HG02884 (cell line): Measurements from ENCODE around the gene EPHA10.
"Not testable (repeated sequence)": the region's sequence is repeated elsewhere in the genome, so short reads cannot be mapped to it uniquely, and the experiment has no call there.

Source experiments
- ATAC-seq: cut with Tn5 transposase; IDR thresholded peaks from one replicate; pipeline ENCODE4 v1.9.1; 2021; ENCODE audit warnings: mild to moderate bottlenecking, moderate library complexity; ENCODE audit not compliant: unreplicated experiment

EPHA10 gene

DNA sequence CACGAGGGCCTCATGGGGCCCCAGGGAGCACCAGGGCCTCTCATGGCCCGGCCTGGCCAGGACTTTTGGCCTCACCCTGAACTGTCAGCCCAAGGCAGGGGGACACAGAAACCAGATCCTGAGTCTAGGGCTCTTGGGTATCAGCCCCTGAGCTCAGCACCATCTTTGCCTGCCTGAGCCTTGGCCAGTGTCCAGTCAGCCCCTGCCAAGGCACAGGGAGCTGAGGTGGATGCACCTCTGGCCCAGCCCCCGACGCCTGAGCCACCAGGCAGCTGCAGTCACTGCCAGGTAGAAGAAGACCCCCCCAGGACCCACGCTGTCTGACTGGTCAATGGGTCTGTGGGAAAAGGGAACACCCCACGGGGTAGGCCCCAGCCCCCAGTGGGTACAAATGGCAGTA lies 47.3 kb downstream of the EPHA10 start:
- no peak for ATAC-seq

- no peak for ATAC-seq
Observed at GRCh38 chr1:37716321-37716720, 48.6 kb downstream of the EPHA10 start.

DNA sequence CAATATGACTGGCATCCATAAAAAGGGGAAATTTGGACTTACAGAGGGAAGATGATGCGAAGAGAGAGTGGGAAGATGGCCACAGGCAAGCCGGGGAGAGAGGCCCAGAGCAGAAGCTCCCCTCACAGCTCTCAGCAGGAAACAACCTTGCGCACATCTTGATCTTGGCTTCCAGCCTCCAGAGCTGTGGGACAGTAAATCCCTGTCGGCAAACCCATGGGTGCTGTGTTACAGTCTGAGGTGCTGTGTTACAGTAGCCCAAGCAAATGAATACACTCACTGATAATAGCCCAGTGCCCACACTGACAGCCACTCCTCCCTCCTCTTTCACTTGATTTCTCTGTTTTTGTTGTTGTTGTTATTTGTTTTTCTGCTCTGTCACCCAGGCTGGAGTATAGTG lies 50.2 kb downstream of the EPHA10 start:
- no peak for ATAC-seq

DNA sequence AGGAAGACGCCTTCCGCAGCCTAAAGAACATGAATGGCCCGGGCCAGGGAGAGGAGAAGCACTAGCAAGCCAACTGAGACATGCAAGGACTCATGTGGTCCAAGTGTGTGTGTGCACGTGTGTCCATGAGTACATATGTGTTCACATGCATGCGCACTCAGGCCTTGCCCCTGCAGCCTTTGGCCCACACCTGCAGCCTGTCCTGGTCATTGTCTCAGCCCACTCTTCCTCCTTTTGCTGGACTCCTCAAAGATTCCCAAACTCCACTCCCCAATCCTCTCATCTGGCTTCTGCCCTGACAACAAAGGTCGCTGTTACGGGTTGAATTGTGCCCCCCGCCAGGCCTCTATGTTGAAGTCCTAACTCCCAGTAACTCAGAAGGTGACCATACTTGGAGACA lies 50.7 kb downstream of the EPHA10 start:
- ATAC-seq = no peak

DNA sequence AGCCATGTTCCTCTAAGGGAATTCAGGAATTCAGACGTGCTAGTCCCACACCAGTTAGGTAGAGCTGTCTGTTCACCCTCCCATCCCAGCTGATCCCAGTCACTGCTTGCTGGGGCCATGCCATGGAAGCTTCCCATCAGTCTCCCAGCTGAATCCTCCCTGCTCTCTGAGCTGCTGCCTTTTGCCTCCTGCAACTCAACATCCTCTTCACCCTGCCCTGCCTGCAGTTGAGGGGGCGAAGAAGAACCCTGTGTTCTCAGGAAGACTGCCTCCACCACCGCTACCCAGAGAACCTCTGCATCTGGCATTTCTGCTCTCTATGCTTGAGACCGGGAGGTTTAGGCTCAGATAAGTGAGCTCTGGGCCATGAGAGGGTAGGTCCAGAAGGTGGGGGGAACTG lies 56.4 kb downstream of the EPHA10 start:
- ATAC-seq = no peak

DNA sequence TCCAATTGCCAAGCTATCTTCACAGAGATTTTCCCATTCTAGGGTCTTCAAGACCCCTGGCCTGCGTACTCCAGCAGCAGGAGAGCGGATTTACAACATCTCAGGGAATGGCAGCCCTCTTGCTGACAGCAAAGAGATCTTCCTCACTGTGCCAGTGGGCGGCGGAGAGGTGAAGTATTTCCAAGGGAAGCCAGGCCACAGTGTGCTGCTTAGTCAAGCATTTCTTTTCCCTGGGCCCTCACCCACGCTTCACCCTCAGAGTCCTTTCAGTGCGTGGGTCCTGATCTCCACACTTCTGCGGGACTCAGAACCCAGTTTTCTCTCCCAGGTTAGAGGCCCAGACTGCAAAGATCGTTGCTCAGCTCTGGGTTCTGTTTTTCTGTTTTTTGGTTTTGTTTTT lies 59.5 kb downstream of the EPHA10 start:
- no peak for ATAC-seq

DNA sequence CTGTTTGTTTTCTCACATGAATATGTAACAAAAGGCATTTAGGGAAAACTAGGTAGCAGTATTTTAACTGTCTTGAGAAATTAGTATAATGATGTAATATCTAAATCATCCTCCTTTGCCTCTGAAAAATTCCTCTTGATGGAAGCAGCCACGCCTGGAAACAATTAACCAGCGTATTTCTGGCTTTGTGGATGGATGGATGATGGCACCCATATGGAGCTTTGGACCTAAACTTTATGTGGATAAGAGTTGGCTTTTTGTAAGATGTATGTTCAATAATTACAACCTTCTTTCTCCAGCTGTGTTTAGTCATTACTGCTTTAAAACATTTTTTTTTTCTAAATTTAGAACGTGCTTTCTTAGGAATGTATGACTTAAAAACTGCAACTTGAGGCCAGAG lies 60.0 kb downstream of the EPHA10 start:
- ATAC-seq = no peak

DNA sequence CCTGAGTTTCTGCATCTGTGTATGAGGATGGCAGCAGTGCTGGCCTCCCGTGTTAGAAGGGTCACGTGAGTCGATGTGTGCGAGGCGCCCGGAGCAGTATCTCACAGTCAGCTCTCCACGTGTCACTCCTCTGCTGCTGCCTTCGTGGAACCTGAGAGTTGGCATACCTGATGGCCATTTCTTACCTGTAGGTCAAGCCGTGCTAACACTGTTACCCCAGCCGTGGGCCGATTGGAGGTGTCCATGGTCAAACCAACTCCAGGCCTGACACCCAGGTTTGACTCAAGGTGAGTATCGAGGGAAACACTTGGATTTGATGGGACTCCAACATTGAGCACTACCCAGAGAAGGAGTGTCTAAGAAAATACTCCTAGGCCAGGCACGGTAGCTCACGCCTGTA lies 61.9 kb downstream of the EPHA10 start:
- no peak for ATAC-seq

DNA sequence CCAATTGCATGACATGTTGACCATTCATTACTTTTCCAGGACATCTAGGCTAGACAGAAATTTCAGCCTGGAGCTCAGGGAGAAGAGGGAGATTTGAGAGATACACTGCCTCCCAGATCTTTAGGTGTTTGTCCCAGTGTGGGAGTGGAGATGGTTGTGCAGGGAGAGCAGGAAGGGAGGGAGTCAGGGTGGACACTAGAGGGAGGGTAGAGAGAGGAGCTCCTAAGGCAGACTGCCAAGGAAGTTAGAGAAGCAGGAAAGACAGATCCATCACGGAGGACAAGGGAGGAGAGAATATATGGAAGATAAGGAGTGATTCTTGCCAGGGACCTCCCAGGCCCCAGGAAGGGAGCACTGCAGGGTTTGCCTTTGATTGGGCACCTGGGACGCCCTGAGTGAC lies 63.9 kb downstream of the EPHA10 start:
- ATAC-seq = no peak

GRCh38 chr1:37699147-37699546 lies 65.8 kb downstream of the EPHA10 start:
- no peak for ATAC-seq

DNA sequence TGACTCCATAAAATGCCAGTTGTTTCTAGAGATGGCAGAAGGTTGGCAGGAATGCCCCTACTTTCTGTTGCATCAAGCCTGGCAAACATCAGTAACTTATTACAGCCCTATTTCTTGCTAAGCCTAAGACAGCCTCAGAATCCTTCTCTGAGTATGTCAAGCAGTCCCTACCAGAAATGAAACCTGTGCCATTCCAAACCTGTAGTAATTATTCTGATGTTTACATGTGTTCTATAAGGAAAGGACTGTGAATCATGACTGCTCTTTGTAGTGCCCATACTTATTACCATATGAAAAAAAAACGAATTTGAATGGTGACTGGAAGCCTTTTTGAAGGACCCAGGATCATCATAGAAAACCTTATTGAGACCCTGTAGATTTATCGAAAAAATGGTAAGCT lies 67.2 kb downstream of the EPHA10 start:
- ATAC-seq = no peak

DNA sequence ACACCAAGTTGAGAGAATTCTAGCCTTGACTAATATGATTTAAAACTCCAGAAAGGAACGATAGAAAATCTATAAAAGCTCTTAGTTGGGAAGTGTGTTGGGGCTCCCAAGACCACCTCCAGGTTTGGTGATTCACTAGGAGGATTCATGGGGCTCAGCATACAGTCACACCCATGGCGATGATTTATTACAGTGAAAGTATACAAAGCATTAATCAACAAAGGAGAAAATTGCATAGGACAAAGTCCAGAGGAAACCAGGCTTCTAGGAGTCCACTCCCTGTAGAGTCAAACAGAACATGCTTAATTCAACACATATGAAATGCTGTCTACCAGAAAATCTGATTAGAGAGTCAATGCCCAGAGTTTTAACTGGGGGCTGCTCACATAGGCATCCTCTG lies 67.8 kb downstream of the EPHA10 start:
- ATAC-seq = no peak

DNA sequence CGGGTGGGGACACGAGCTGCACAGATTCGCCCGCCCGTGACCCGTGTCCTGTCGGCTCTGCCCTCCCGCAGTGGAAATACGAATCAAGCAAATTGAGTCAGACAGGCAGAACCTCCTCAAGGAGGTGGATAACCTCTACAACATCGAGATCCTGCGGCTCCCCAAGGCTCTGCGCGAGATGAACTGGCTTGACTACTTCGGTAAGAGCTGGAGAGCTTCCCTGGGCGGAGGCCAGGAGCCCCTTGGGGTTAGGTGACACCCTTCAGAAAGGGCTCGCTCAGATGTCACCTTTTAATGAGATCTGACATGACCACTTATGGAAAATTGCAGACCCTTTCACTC lies 72.1 kb downstream of the EPHA10 start:
- ATAC-seq = no peak

GRCh38 chr1:37692078-37692833 lies 72.7 kb downstream of the EPHA10 start, which contains the start of gene CDCA8:
Gene CDCA8, plus strand, starts transcription at chr1:37692516. Its CDS starts 175 bp downstream, at chr1:37692691.
- peak; percentile 72 for ATAC-seq

- no peak for ATAC-seq
Observed at GRCh38 chr1:37691497-37692077, 73.3 kb downstream of the EPHA10 start.

GRCh38 chr1:37688926-37689325 lies 76.0 kb downstream of the EPHA10 start:
- no peak for ATAC-seq

- ATAC-seq = not testable (repeated sequence)
Observed at GRCh38 chr1:37687764-37688163, 77.2 kb downstream of the EPHA10 start.

GRCh38 chr1:37685722-37686121 lies 79.2 kb downstream of the EPHA10 start:
- no peak for ATAC-seq

DNA sequence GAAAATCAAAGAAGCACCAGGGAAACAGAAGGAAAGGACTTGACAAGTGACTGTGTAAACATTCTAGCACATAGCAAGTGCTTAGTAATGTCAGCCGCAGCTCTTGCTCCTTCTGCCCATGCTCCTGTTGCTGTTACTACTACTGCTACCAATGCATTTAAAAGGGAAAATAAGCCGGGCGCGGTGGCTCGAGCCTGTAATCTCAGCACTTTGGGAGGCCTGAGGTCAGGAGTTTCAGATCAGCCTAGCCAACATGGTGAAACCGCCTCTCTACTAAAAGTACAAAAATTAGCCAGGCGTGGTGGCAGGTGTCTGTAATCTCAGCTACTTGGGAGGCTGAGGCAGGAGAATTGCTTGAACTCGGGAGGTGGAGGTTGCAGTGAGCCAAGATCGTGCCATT lies 80.7 kb downstream of the EPHA10 start:
- ATAC-seq = not testable (repeated sequence)

DNA sequence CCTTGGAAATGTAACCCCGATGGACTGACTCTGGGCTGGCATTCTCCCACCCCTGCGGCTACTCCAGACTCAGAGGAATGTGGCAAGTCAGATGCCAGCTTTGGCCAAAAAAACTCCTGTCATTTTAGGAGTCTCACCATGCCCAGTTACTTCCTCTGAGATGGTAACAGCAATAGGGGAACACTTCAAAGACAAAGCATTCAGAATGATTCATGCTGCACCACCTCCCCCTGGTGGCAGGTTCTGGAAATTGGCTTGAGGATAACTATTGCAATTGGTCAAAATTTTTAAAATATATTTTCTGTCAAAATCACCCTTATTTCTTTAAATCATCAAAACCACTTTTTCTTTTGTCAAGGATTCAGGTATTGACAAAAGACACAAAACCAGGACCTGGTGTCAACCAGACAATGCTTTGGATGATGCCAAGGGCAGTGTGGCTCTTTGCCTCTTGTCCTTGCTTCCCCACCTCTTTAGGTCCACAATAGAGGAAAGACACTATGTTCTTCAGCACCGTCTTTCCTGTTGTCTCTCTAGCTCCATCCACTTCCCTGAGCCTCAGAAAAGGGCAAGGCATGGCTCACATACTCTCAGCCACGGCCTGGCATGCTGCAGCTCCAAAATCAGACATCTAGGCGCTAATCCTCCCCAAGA lies 82.5 kb downstream of the EPHA10 start:
- no peak for ATAC-seq

GRCh38 chr1:37680933-37681332 lies 84.0 kb downstream of the EPHA10 start:
- no peak for ATAC-seq

GRCh38 chr1:37677808-37678207 lies 87.1 kb downstream of the EPHA10 start:
- ATAC-seq = no peak

DNA sequence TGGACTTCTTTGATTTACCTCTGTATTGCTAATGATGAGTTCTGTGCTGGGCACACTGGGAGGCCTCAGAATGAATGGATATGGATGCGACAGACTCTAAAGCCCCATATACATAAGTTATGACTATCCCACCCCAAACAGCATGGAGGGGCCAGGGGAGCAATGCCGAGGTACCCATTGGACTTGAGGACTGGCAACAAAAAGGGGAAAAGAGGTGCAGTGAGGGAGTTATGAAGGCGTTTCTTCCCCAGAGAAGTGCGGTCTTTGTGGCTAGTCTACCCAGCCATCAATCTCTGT lies 87.8 kb downstream of the EPHA10 start:
- ATAC-seq = no peak
